Neural cell (in vitro differentiated cells): Measurements from ENCODE around the gene METTL24.

Experiments
- EP300 ChIP-seq: fragments of 450-650 bp; conservative IDR thresholded peaks from 2 replicates; pipeline ENCODE4 v1.6.1; 2014; ENCODE audit warnings: antibody characterized with exemption, mild to moderate bottlenecking, moderate library complexity; ENCODE audit not compliant: poor library complexity, severe bottlenecking
- EZH2 ChIP-seq: fragments of 200-600, 300-800 bp; shearing (Covaris generic), sonication (generic); IDR thresholded peaks from 2 replicates; pipeline ENCODE4 v1.6.1; 2014; ENCODE audit warnings: antibody characterized with exemption, low read length, borderline replicate concordance, mild to moderate bottlenecking; ENCODE audit not compliant: insufficient read depth, poor library complexity, severe bottlenecking
- RAD21 ChIP-seq: fragments of 450-650 bp; conservative IDR thresholded peaks from 2 replicates; pipeline ENCODE4 v1.6.1; 2014; ENCODE audit warnings: antibody characterized with exemption, mild to moderate bottlenecking, moderate library complexity
- SMC3 ChIP-seq: fragments of 450-650 bp; conservative IDR thresholded peaks from 2 replicates; pipeline ENCODE4 v1.6.1; 2014; ENCODE audit warnings: antibody characterized with exemption, mild to moderate bottlenecking, moderate library complexity; ENCODE audit not compliant: poor library complexity
- TAF1 ChIP-seq: IDR thresholded peaks from 2 replicates; pipeline ENCODE4 v1.6.1; 2012; ENCODE audit warnings: low read depth
- TF ChIP-seq, protein P1 (sequence below): fragments of 450-650 bp; IDR thresholded peaks from 2 replicates; pipeline ENCODE4 v1.5.1; 2014; ENCODE audit warnings: antibody characterized with exemption, mild to moderate bottlenecking, moderate library complexity; ENCODE audit not compliant: poor library complexity, severe bottlenecking

DNA sequence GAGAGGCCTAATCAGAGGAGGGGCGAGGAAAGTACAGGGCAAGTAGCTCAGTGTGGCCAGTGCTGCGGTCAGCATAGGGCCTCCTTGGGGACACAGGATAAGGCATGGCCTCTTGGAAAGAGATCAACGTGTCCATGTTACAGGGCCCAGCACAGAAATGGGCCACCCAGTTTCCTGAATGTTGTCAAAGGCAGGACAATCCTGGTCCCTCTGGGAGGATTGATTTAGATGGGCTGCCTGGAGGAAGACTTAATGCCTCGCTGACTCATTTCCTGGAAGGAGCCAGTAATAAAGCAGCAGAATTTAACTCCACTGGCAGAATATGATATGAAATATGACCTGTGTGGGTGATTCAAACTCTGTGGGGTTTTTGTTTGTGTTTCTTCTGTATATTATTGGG, 40.6 kb upstream of the METTL24 start:
- TF ChIP-seq, protein P1, sequence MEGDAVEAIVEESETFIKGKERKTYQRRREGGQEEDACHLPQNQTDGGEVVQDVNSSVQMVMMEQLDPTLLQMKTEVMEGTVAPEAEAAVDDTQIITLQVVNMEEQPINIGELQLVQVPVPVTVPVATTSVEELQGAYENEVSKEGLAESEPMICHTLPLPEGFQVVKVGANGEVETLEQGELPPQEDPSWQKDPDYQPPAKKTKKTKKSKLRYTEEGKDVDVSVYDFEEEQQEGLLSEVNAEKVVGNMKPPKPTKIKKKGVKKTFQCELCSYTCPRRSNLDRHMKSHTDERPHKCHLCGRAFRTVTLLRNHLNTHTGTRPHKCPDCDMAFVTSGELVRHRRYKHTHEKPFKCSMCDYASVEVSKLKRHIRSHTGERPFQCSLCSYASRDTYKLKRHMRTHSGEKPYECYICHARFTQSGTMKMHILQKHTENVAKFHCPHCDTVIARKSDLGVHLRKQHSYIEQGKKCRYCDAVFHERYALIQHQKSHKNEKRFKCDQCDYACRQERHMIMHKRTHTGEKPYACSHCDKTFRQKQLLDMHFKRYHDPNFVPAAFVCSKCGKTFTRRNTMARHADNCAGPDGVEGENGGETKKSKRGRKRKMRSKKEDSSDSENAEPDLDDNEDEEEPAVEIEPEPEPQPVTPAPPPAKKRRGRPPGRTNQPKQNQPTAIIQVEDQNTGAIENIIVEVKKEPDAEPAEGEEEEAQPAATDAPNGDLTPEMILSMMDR, result no peak
- TF ChIP-seq EP300, result no peak
- no peak for TF ChIP-seq RAD21
- no peak for TF ChIP-seq TAF1
- no peak for TF ChIP-seq EZH2
- TF ChIP-seq SMC3, result no peak
